Activated naive CD4-positive, alpha-beta T cell treated with anti-CD3 and anti-CD28 coated beads for 36 hours (primary cell): ENCODE measurements around the gene SCPEP1. TPM values are rescaled to one million over a fixed set of nuclear protein-coding genes. Genes with fewer than 3 reads are reported as not detected.

Source experiments
- CTCF ChIA-PET: fragments of 350-600 bp; sonication (Branson Sonifier 250); formaldehyde crosslinking; loops from one replicate; lab custom pipeline; 2021; ENCODE audit warnings: antibody characterized with exemption; lab: Charles Lee
- DNase-seq: peaks from one replicate; pipeline ENCODE4 v3.0.0-alpha.2; 2020
- H3K27ac Mint-ChIP-seq: one replicate; pipeline ENCODE4 v1.8.0; 2021; ENCODE audit warnings: mild to moderate bottlenecking, mixed read lengths
- H3K27me3 Mint-ChIP-seq: one replicate; pipeline ENCODE4 v1.8.0; 2021; ENCODE audit warnings: low read depth, mixed read lengths
- H3K36me3 Mint-ChIP-seq: one replicate; pipeline ENCODE4 v1.8.0; 2021; ENCODE audit warnings: low read depth, mixed read lengths
- H3K4me1 Mint-ChIP-seq: one replicate; pipeline ENCODE4 v1.8.0; 2021; ENCODE audit warnings: low read depth, mixed read lengths
- H3K4me3 Mint-ChIP-seq: one replicate; pipeline ENCODE4 v1.8.0; 2021; ENCODE audit warnings: mild to moderate bottlenecking, moderate library complexity, mixed read lengths
- H3K9me3 Mint-ChIP-seq: one replicate; pipeline ENCODE4 v1.8.0; 2021; ENCODE audit warnings: mixed read lengths
- intact Hi-C: fragments of 100-400 bp; cut with micrococcal nuclease; formaldehyde crosslinking; loops from one replicate; pipeline ENCODE4 v1.15.1; 2023
- total RNA-seq, 2 experiments: library from RNA; stranded (reverse); gene quantifications; one replicate each; pipeline ENCODE4 v1.2.3, GENCODE V29; 2021

SCPEP1 gene
- total RNA-seq, 2 experiments from 2014 or later = 11.7 to 15.3 TPM

GRCh38 chr17:57008958-57009357, 31.0 kb downstream of the SCPEP1 start:
- Mint-ChIP-seq H3K4me1 (peaks cover 6% of the 10 kb centered on the region), H3K4me3 (no peak overlapping the region), H3K27me3 (no peaks in the 10 kb centered on the region), H3K27ac (no peak overlapping the region), H3K36me3 (no peaks in the 10 kb centered on the region), H3K9me3 (no peaks in the 10 kb centered on the region)
- CTCF ChIA-PET = interaction anchor here (1.0 to 1.4 kb wide), 3 partner anchors 8 to 184 kb away, joined by 3 to 5 read pairs (median 3); no protein-coding TSS in a partner anchor
- intact Hi-C loops = no loop called here
- DNase-seq = no peak

- H3K4me3 Mint-ChIP-seq = peak overlapping the region; percentile 1
- CTCF ChIA-PET = interaction anchor here (0.5 to 1.2 kb wide), 9 partner anchors 9 to 532 kb away, joined by 3 to 8 read pairs (median 3); no protein-coding TSS in a partner anchor
- peak; percentile 80 for DNase-seq
- H3K4me1 Mint-ChIP-seq = peaks cover 6% of the 10 kb centered on the region
- H3K27me3 Mint-ChIP-seq = no peaks in the 10 kb centered on the region
- intact Hi-C loops = loop anchor here (1.0 kb wide), 1 partner anchor 191 kb away; no protein-coding TSS in a partner anchor
- no peak overlapping the region for H3K27ac Mint-ChIP-seq
- no peaks in the 10 kb centered on the region for H3K36me3 Mint-ChIP-seq
- H3K9me3 Mint-ChIP-seq = no peaks in the 10 kb centered on the region
These were observed 32.0 kb downstream of the SCPEP1 start for GRCh38 chr17:57009737-57010445.

- no peaks in the 10 kb centered on the region for H3K9me3 Mint-ChIP-seq
- H3K36me3 Mint-ChIP-seq = no peaks in the 10 kb centered on the region
- H3K4me3 Mint-ChIP-seq = no peak overlapping the region
- CTCF ChIA-PET = interaction anchor here (0.5 to 2.0 kb wide), 13 partner anchors 9 to 586 kb away, joined by 3 to 8 read pairs (median 3); no protein-coding TSS in a partner anchor
- H3K27ac Mint-ChIP-seq = no peak overlapping the region
- intact Hi-C loops = loop anchor here (1.0 kb wide), 1 partner anchor 191 kb away; no protein-coding TSS in a partner anchor
- H3K4me1 Mint-ChIP-seq = peaks cover 6% of the 10 kb centered on the region
- DNase-seq = no peak
- H3K27me3 Mint-ChIP-seq = no peaks in the 10 kb centered on the region
These were observed 32.6 kb downstream of the SCPEP1 start for GRCh38 chr17:57010487-57010886.

DNA sequence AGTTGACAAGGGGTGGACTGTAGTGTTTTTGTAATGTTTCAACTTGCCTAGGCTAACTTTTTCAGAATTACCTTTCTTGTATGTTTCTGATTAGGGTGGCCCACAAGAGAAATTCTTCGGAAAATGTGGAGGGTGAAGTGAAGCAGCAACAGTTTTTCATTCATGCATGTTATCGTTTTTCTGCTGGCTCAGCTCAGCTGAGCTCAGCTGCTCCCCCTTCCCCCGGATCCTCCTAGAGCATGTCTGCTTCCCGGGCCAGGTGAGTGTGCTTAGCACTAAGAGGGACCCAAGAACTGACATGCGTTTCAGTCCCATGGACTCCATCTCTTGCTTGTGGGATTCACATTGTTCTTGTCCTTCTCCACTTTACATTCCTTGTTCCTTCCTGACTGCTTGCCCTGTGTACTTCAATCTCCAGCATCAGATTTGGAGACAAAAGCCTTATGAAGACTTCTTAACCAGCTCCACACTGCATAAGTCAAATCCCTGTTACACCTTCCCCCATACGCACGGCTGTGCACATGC, 33.6 kb downstream of the SCPEP1 start:
- CTCF ChIA-PET = interaction anchor here (0.6 to 2.0 kb wide), 4 partner anchors 7 to 192 kb away, joined by 3 to 7 read pairs (median 4); no protein-coding TSS in a partner anchor
- no peak overlapping the region for H3K27ac Mint-ChIP-seq

DNA sequence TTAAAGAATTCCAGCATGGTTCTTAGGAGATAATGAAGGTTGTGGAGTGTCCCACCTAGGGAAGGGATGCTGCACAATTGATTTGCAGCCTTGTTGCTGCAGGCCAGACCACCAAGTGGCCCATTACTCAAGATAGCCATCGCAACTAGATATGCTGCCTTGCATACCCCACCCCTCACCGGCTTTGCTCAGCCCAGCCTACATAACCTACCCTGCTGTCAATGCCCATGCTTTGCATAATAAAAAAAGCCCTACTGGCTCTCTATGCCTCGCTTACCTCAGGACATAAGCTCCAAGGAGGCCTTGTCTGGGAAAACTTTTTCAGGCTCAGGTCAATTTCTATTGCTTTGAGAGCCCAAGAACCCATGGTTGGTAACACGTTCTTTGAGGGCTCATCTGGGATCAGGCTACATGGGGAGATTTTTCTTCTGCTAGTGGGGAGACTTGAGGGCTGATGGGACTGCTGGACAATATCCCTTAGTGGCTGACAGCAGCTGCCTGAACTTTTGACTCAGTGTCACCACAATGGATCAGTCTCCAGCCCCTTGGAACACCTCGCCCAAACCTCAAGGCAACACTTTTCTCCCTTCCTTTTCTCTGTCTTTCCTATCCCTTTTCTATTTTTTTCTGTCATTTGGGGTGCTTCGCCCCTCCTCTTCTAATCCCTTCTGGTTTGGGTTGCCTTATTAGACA, 38.3 kb downstream of the SCPEP1 start:
- CTCF ChIA-PET = interaction anchor here (1.8 to 2.5 kb wide), 2 partner anchors 8 to 10 kb away, joined by 5 to 6 read pairs; no protein-coding TSS in a partner anchor
- no peak overlapping the region for H3K27ac Mint-ChIP-seq

More for the DNA sequence above, 33.6 kb downstream of the SCPEP1 start:
- DNase-seq = no peak
- Mint-ChIP-seq H3K4me3 (no peak overlapping the region), H3K27me3 (no peaks in the 10 kb centered on the region), H3K9me3 (no peaks in the 10 kb centered on the region), H3K4me1 (peaks cover 6% of the 10 kb centered on the region), H3K36me3 (no peaks in the 10 kb centered on the region)
- intact Hi-C loops = no loop called here

DNA sequence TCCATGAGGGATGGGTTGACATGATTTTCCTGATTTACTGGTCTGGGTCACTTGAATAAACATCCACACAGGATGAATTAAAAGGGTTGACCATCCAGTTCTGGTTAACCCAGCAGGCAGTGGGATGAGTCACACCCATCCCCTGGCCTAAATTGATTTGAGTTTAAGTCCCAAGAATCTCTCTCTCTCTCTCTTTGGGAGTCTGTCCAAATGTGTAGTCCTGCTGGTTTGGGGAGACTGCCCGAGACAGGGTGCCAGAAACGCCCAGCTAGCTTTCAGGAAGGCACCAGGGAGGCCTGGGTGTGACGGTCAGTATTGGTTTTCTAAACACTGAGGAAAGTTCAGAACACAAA, 38.8 kb downstream of the SCPEP1 start:
- Mint-ChIP-seq H3K27me3 (peaks cover 5% of the 10 kb centered on the region), H3K4me3 (no peak overlapping the region), H3K27ac (no peak overlapping the region), H3K4me1 (no peaks in the 10 kb centered on the region), H3K9me3 (no peaks in the 10 kb centered on the region), H3K36me3 (no peaks in the 10 kb centered on the region)
- no peak for DNase-seq
- CTCF ChIA-PET = interaction anchor here (1.8 to 2.5 kb wide), 2 partner anchors 8 to 10 kb away, joined by 5 to 6 read pairs; no protein-coding TSS in a partner anchor
- intact Hi-C loops = no loop called here

More for the DNA sequence above, 38.3 kb downstream of the SCPEP1 start:
- H3K4me3 Mint-ChIP-seq = no peak overlapping the region
- intact Hi-C loops = no loop called here
- no peaks in the 10 kb centered on the region for H3K9me3 Mint-ChIP-seq
- no peak for DNase-seq
- no peaks in the 10 kb centered on the region for H3K4me1 Mint-ChIP-seq
- H3K36me3 Mint-ChIP-seq = no peaks in the 10 kb centered on the region
- peaks cover 5% of the 10 kb centered on the region for H3K27me3 Mint-ChIP-seq

- no peaks in the 10 kb centered on the region for H3K9me3 Mint-ChIP-seq
These were observed 39.7 kb downstream of the SCPEP1 start for GRCh38 chr17:57017625-57018024.

GRCh38 chr17:57020208-57020607, 42.3 kb downstream of the SCPEP1 start:
- Mint-ChIP-seq H3K36me3 (no peaks in the 10 kb centered on the region), H3K27ac (no peak overlapping the region), H3K4me1 (no peaks in the 10 kb centered on the region), H3K4me3 (no peak overlapping the region), H3K27me3 (peaks cover 8% of the 10 kb centered on the region), H3K9me3 (no peaks in the 10 kb centered on the region)
- intact Hi-C loops = no loop called here
- DNase-seq = no peak
- CTCF ChIA-PET = interaction anchor here (0.7 kb wide), 1 partner anchor 11 kb away, joined by 3 read pairs; no protein-coding TSS in a partner anchor

More at GRCh38 chr17:57017625-57018024, 39.7 kb downstream of the SCPEP1 start:
- DNase-seq = no peak
- Mint-ChIP-seq H3K4me1 (no peaks in the 10 kb centered on the region), H3K27me3 (peaks cover 5% of the 10 kb centered on the region), H3K4me3 (no peak overlapping the region), H3K27ac (no peak overlapping the region), H3K36me3 (no peaks in the 10 kb centered on the region)
- intact Hi-C loops = no loop called here
- CTCF ChIA-PET = interaction anchor here (0.6 to 2.5 kb wide), 2 partner anchors 9 to 78 kb away, joined by 3 to 5 read pairs; no protein-coding TSS in a partner anchor

- Mint-ChIP-seq H3K27ac (no peak overlapping the region), H3K27me3 (peaks cover 8% of the 10 kb centered on the region), H3K36me3 (no peaks in the 10 kb centered on the region), H3K4me1 (no peaks in the 10 kb centered on the region), H3K9me3 (peaks cover 3% of the 10 kb centered on the region), H3K4me3 (no peak overlapping the region)
- DNase-seq = no peak
- CTCF ChIA-PET = interaction anchor here (0.7 to 1.0 kb wide), 2 partner anchors 11 to 13 kb away, joined by 3 to 5 read pairs; no protein-coding TSS in a partner anchor
- intact Hi-C loops = no loop called here
These were observed 43.5 kb downstream of the SCPEP1 start for GRCh38 chr17:57021226-57021940.

DNA sequence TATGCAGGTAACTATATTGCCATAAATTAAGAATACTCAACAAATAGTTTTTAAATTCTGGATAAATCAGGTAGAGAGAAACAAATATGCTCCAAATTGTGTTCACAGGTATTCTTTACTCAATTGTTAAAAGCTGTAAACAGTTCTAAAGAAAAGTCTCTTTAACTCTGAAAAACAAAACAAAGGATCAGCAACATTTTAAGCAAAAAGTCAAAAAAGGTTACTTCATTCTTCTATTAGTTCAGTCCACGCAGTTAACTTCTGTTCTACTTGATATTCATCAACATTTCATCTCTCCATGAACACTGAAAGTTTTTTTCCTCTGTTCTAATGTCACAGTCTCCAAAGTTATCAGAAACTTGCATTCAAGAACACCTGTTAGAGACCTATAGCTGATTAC, 47.9 kb downstream of the SCPEP1 start:
- no peaks in the 10 kb centered on the region for H3K36me3 Mint-ChIP-seq
- H3K27me3 Mint-ChIP-seq = peaks cover 9% of the 10 kb centered on the region
- intact Hi-C loops = no loop called here

DNA sequence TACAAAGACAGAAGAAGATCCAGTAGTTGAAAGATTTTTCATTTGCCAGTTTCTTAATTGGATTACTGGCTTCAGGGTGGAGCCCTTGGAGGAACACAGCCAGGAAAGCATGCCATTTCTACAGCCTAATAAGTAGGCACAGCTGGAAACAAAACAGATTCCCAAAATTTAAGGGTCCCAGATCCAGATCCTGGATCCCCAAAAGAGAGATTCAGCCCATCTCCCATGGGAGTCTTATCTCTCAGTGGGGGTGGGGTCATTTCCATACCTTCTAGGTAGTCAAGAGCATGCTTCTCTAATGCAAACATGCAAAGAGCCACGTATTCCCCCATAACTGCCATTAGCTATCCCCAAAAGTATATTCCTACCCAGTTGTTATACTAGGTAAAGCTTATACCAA, 49.9 kb downstream of the SCPEP1 start:
- Mint-ChIP-seq H3K4me1 (no peaks in the 10 kb centered on the region), H3K27me3 (peaks cover 9% of the 10 kb centered on the region), H3K4me3 (no peak overlapping the region), H3K9me3 (peaks cover 14% of the 10 kb centered on the region), H3K27ac (no peak overlapping the region), H3K36me3 (no peaks in the 10 kb centered on the region)
- CTCF ChIA-PET = no interaction called here
- intact Hi-C loops = no loop called here
- no peak for DNase-seq

More for the DNA sequence above, 47.9 kb downstream of the SCPEP1 start:
- CTCF ChIA-PET = no interaction called here
- Mint-ChIP-seq H3K4me3 (no peak overlapping the region), H3K4me1 (no peaks in the 10 kb centered on the region), H3K9me3 (peaks cover 14% of the 10 kb centered on the region), H3K27ac (no peak overlapping the region)
- DNase-seq = no peak
